ENCODE measurements around the gene NATD1.
"Not testable (repeated sequence)": the region's sequence is repeated elsewhere in the genome, so short reads cannot be mapped to it uniquely, and the experiment has no call there.

The NATD1 gene

DNA sequence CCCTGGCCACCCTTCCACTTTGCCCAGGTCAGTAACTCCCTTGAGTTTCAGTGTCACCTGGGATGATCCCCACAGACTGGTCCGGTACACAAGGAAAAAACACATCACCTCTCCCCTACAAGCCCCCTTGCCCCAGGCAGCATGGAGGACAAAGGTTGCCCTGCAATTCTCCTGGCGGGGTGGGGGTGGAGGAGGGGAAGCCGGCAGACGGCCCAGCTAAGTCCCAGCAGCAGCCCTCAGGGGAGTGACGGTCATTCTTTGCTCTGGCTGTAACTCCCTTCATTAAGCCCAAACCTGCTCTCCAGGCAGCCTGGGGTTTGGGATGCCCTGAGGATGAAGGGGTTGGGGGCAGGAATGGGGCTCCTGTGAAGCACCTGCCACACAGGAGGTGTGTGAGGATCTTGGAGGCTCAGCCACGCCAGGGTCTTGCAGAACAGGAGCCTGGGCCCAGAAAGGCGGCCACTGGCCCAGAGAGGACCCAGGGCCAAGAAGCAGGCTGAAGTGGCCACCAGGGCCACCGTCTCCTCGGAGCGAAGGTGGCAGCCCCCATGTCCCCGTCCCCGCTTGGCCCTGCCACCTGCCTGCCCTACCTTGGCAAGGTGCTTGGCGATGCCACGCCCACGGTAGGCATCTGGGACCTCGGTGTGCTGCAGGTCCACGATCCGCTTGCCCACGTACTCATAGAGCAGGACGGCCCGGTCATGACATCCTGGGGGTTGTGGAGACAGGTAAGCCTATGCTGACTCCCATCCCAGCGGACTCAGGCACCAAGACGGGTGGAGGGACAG is 9.5 kb downstream of the NATD1 start:
- DNase-seq: no peak

DNA sequence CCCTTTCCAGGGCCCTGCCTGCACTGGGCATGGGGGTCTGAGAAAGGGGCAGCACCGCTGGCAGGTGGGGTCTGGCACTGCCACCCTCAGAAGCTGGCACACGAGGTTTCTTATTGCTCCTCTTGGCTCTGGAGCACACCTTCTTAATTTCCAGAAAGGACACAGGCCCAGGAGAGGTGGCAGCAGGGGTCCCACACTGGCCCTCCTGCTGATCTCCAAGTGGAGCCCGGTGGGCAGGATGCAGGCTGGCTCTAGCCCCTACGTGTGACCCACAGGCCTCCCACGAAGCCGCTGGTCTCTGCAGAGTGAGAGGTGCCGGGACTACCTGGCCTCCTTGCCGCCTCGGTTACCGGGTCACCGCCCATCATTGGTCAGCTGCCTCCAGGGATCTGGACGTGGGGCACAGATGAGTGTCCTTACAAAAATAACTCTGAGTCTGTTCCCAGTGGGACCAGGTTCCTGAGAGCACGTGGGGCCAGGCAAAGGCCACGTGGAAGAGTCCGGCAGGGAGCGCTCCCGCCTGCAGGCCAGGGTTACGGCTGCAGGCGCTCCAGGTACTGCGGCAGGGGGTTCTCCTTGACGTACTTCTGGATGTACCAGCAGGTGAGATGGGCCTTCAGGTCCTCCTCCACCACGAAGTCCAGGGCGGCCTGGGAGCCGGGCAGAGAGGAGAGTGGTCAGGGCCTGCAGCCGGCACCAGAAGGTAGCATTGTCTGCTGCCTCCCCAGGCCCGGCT is 10.3 kb downstream of the NATD1 start:
- DNase-seq: no peak

DNA sequence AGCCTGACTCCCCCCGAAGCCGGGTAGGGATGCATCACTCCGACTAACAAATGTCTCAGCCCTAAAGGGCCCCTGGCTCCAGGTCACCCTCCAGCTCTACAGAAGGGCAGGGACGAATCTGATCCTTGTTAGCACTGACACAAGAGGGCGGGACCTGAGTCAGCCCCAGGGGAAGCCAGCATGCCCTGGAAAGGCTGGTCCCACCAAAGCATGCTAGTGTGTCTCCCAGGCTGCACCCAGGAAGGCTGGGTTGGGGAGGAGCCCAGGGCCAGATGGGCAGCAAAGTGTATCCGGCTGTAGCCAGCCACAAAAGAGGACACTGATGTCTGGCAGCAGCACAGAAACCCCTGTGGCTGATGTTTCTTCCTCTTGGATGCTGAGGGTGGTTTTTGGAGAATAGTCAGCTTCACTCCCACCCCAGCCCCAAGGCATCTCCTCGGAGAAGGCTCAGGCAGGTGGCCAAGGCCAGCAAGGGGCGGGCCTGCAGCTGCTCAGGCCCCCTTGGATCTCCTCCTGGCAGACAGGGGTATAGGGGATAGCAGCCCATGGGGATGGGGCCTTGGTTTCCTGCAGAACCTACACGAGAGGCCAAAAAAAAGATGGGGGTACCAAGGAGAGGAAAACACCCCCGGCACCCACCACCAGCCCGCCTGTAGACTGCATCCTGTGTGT is 11.0 kb downstream of the NATD1 start:
- no peak for DNase-seq

DNA sequence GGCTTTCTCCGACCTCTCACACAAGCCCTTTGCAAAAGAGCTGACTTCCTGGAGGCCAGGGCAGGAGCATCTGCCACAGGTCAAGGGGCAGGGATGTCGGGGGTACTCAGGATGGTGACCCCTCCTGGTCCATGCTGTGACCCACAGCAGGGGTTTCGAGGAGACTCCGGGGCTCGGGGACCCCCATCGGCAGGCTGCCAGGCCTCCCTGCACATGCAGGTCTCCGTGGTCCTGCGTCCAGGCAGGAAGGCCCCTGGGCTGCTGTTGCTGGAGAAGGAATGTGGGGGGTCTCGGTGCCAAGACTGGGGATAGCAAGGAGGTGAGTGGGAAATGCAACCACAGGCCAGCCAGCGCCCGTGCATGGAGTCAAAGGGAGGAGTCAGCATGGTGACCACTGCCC is 11.6 kb downstream of the NATD1 start:
- no peak for DNase-seq

DNA sequence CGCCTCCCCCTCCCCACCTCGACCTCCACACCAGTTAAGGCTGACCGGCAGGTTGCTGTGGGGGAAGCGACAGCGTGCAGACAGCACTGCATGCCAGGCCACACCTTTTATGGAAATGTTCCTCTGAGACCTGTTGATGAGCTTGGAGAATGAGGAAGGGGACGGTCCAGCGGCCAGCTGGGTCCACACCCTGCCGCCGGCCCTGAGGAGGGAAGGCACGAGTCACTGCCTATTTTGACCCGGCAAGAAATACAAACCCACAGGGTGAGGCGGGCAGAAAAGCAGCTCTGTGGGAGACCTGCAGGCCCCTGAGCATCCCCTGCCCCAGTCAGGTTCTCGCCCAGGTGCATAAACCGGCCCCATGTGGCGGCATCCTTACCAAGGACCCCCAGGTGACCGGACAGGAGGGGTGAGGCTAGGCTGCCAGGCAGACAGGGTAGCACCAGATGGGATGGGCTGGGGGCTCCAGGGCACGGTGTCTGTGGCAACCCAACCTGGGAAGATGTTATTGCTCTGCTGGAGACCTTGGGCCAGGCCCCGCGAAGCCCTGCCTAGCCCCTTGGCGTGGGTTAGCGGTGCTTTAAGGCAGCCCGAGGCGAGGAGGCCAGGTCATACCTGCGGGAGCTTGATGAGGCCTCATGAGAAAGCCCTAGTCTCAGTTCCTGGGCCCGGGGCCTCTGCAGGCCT is 12.7 kb downstream of the NATD1 start:
- no peak for DNase-seq

DNA sequence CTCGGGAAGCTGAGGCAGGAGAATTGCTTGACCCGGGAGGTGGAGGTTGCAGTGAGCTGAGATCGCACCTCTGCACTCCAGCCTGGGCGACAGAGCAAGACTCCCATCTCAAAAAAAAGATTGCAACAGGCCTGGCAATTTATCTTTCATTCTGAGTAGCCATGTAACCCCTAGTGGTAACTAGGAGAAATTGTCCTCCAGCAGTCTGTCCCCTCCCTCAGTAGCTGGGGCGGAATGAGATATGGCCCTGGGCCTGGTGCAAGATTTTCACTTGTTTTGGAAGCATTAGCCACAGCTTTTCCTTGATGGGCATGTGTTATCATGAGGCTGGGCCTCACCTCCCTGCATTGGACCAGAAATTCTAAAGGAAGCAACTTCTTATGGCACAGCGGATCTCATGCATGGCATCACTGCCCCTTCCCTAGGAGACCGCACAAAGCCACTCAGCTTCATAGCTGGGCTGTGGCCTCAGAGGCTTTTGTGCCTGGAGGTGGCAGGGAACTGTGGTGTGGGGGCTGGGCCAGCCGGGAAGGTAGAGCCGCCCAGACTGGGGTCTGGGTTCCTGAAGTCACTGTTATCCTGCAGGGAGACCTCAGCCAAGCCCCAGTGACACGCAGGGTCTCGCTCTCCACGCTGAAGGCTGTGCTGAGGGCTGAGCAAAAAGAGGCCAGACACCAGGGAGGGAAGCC is 13.4 kb downstream of the NATD1 start:
- DNase-seq: peak; percentile 17

DNA sequence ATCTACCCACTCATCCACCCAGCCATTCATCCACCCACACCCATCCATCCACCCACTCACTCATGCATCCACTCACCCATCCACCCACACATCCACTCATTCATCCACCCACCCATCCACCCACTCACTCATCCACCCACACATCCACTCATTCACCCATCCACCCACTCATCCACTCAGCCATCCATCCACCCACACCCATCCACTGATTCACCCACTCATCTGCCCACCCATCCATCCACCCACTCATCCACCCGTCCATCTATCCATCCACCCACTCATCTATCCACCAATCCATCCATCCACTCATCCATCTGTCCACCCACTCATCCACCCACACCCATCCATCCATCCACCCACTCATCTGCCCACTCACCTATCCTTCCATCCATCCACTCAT is 17.3 kb downstream of the NATD1 start:
- DNase-seq: no peak

DNA sequence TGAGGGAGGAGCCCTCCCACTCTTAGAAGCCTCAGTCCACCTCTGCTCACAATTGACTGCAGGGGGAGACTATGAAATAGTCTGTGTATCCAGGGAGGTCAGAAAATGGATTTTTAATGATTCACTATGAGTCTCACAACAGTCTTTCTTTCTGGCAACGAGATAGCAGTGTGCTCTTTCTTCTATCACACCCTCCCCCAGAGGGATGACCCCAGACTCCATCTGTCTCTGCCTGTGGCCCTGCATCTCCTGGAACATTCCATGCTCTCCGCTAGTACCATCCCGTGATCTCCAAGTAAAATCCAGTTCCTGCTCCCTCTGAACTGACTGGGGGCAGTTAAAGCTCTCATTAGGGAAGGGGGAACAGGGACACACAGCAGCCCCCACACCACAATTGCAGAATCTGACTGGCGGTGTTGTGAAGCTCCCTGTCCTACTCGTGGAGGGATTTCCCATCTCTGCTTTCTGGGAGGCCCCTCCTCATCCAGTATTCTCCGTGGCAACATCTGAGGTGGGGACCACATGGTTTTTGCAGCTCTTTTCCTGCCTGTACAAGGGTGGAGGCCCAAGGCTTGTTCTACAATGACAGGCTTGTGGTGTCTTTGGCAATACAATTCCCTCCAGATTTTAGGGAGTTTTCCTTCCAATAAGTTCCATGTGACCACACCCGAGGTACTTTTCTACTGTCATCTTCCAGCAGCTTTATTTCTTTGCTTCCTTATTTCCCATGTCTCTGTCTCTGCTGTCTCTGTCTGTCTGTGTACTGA is 19.4 kb downstream of the NATD1 start:
- DNase-seq: no peak

DNA sequence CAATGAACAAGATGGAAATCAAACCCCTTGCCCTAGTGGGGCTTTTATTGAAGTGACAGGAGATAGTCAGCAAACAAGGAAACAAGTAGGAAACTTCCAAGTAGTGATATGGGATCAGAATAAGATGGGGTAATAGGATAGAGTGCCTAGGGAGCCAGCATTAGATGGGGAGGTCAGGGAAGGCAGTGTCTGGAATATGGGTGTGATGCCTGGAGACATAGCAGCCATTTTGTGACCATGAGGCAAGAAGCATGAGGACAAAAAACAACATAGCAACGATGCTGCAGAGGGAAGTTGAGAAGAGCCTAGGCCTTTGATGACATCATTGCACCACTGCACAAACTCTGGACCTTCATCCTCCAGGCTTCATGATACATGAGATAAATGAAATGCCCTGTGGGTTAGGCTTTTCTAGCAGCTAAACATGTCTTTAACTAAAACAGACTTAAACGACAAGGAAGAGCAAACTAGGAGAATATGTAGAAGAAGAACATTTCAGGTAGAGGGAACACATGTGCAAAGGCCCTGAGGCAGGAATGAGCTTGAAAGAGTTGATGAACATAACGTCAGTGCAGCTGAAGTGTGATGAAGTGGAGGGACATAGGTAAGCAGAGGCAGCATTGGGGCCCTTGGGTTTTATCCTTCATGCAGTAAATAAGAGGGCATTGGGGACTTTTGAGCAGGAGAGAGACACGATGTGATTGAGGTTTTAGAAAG is 21.0 kb downstream of the NATD1 start:
- no peak for DNase-seq

DNA sequence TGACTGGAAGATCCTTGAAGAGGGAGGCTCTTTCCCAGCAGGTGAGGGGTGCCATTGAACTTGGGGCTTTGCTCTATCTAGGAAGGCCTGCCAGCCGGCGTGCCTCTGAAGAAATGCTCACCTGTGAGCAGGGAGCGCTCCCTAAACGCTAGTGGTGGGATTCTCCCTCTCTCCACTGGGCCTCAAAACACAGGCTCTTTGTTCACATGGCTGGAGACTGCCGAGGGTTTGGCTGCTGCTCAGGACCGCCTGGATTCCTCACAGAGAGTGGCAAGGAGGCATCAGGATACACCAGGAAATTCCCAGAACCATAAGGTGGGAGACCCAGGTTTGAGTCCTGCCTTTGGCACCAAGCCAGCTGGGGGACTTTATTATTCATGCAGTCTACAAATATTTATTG is 21.7 kb downstream of the NATD1 start:
- no peak for DNase-seq

DNA sequence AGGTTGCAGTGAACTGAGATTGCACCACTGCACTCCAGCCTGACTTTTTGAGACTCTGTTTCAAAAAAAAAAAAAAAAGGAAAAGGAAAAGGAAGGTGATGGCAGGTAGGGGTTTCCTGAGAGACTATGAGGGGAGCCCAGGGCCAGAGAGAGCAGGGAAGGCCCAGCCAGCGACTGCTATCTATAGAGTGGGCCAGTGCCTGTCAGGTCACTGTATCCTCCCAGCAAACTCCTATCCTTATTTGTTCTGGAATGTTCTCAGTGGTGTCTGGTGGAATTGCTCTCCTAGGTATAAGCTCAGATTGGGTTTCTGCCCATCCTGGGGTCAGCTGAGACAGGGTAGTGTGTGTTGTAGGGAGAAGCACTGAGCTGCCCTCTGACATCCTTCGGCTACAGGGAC is 24.4 kb downstream of the NATD1 start:
- no peak for DNase-seq

DNA sequence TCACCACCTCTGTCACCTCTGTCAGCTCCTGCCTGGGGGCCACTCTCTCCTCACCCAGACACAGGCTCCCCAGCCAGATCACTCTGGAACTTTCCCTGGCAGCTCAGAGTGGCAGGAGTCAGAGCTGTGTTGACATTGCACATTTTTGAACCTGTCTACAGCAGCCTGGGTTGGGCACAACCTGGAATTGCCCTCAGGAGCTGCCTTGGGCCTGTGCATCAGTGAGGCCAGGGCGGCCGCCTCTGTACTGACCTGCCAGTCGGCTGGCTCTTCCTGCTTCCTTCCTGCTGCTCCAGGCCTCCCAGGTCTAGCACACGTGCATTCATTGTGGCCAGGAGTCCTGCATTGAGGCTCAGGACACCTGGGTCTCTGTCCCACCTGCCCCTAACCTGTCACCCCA is 25.1 kb downstream of the NATD1 start:
- no peak for DNase-seq

DNA sequence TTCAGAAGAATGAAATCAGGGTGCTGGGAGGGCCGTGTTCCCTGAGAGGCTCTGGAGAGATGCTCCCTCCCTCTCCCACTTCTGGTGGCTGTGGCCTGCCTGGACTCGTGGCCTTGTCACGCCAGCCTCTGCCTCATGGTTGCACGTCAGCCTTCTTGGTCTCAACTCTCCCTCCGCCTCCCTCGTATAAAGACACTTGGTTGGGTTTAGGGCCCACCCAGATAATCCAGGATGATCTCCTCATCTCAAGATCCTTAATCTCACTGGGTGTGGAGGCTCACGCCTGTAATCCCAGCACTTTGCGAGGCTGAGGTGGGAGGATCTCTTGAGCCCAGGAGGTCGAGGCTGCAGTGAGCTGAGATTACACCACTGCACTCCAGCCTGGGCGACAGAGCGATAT is 25.9 kb downstream of the NATD1 start:
- not testable (repeated sequence) for DNase-seq

DNA sequence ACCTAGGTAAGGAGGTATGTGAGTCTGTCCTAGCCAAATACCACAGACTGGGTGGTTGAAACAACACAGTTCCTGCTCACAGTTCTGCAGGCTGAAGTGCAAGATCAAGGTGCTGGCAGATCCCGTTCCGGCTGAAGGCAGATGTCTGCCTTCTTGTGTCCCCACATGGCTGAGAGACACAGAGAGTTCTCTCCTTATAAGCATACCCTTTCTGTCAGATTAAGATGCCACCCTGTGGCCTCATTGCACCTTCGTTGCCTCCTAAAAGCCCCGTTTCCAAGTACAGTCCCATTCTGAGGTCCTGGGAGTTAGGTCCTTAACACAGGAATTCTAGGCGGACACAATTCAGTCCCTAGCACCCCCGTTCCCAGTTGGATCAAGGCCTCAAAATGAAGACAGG is 30.1 kb downstream of the NATD1 start:
- DNase-seq: no peak

DNA sequence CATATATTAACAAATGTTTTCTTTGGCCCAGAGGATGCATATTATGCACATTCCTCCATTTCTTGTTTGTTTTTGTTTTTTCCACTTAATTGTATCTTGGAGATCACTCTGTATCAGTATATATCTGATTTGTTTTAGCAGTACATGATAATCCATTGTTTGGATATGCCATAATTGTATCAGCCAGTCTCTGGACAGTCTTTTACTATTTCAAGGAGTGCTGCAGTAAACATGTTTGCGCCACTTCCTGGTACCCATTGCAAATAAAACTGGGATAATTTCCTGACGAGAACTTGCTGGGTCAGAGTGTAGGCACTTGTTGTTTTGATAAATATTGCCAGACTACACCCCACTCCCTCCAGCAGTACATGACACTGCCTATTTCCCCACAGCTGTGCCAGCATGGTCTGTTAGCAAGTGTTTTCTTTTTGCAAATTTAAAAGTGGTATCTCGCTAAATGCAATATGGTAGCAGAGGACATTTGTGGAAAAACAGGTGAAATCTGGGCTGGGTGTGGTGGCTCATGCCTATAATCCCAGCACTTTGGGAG is 34.3 kb downstream of the NATD1 start:
- no peak for DNase-seq

DNA sequence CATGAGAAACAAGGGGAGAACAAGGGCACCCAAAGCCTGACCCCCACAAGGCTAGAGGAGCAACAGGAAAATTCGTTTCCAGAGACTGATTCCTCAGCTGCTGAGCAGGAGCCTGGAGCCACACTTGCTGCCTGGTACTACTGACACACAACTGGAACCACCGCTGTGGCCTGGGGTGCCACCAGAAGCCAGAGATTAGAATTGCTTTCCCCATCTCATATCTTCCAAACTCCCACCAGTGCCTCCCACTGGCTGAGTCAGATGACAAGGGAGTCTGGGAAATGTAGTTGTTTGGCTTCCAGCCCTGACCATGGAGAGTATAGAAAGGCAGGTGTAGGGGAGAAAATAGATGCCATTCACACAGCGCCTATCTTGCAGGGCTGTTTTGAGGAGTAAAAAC is 35.1 kb downstream of the NATD1 start:
- DNase-seq: no peak

DNA sequence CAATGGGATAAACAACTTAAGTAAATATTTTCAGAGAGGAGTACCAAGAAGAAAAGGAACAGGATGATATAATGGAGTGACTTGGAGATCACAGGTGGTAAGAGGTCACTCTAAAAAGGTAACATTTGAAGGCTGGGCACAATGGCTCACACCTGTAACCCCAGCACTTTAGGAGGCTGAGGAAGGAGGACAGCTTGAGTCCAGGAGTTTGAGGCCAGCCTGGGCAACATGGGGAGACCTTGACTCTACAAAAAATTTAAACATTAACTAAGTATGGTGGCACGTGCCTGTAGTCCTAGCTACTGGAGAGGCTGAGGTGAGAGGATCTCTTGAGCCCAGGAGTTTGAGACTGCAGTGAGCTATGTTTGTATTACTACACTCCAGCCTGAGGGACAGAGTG is 35.9 kb downstream of the NATD1 start:
- DNase-seq: no peak

DNA sequence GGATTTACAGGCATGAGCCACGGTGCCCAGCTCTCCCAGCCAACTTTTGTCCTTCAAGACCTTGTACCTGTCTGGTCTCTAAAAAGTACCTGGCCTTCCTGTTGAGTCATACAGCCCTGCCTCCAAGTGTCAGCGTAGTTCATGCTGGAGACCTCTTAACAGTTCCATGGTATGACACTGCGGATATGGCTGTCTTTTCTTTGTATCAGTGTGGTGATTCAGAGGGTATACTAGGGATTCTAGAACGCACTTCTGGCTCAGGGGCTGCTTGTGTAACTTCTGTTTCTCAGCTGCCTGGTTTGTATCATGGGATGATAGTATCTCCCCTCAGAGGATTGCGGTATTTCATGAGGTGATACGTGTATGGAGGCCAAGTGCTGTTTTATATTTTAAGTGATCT is 37.3 kb downstream of the NATD1 start:
- no peak for DNase-seq

DNA sequence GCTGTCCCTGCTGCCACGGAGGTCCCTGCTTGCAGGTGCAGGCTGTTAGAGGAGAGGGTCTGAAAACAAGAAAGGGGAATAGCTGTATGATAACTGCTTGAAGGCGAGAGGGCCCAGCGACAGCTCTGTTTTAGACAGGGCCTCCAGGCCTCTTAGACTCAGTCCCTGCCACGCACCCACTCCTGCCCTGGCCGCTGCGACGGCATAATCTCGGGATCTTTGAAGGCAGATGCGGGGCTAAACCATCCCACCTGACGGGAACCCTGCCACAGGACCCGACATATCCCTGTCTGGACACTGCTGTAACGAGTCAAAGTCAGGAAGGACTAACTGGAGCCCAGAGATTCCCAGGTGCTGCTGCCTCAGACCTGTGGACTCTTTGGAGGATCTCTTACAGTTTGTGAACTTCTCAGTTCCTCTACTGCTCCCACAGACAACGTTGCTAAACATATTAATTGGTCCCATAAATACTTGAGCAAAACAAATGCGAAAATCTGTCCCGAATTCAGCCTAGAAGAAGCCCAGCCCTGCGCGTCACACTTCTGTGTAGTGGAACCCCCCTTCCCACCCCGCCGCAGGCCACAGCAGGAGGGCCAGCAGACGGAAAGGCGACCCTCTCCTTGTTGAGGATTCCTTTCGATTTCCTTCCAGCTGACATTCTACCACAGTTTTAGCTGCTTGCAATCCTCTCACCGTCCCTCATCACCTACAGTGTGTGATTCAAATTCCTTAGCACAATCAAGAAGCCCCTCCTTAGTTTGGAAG is 38.3 kb downstream of the NATD1 start:
- peak; percentile 22 for DNase-seq

Measured in fibroblast of upper back skin (primary cell).